ENCODE data around the gene MAP3K12. TPM values are rescaled to one million over a fixed set of nuclear protein-coding genes. Genes with fewer than 3 reads are reported as not detected.

The MAP3K12 gene
- total and polyA plus RNA-seq, 2 of the 13 experiments (the other 11 are each of a cell fraction or from before 2014, with no cell fraction given): 0.20 to 1.1 TPM

- TF ChIP-seq FOXA1 (IDR thresholded peaks at IDR 0.05) (no peak), FOXA1 (CRISPR knock-in tag; IDR thresholded peaks at IDR 0.05) (peak; percentile 47; the same call in 1 of the 2 replicates), ZNF562 (CRISPR knock-in tag; IDR thresholded peaks at IDR 0.05; ENCODE audit: borderline replicate concordance) (no peak), JUND (CRISPR knock-in tag; IDR thresholded peaks at IDR 0.05) (no peak), KLF15 (CRISPR knock-in tag; IDR thresholded peaks at IDR 0.05; ENCODE audit: borderline replicate concordance) (no peak), SIX1 (CRISPR knock-in tag; IDR thresholded peaks at IDR 0.05; ENCODE audit: borderline replicate concordance) (no peak), SRSF1 (optimal IDR thresholded peaks at IDR 0.05; ENCODE audit: low read depth, low read length) (no peak), DDIT3 (CRISPR knock-in tag; IDR thresholded peaks at IDR 0.05) (no peak), DMTF1 (CRISPR knock-in tag; IDR thresholded peaks at IDR 0.05) (no peak), FOXC1 (CRISPR knock-in tag; IDR thresholded peaks at IDR 0.05; ENCODE audit: borderline replicate concordance) (no peak), FOXO4 (CRISPR knock-in tag; conservative IDR thresholded peaks at IDR 0.05) (no peak), ZNF431 (CRISPR knock-in tag; IDR thresholded peaks at IDR 0.05; ENCODE audit: borderline replicate concordance, low read depth) (no peak), ISL2 (CRISPR knock-in tag; IDR thresholded peaks at IDR 0.05) (peak; percentile 70; the same call in 1 of the 2 replicates), ZNF652 (CRISPR knock-in tag; IDR thresholded peaks at IDR 0.05; ENCODE audit: borderline replicate concordance, low read depth) (peak; percentile 42; the same call in 1 of the 2 replicates), ZNF777 (CRISPR knock-in tag; IDR thresholded peaks at IDR 0.05) (no peak), ZNF792 (CRISPR knock-in tag; IDR thresholded peaks at IDR 0.05) (peak; percentile 83), ZNF724P (CRISPR knock-in tag; IDR thresholded peaks at IDR 0.05; ENCODE audit: borderline replicate concordance) (no peak), MAF1 (CRISPR knock-in tag; IDR thresholded peaks at IDR 0.05; ENCODE audit: borderline replicate concordance) (peak; percentile 74; the same call in 1 of the 2 replicates), KAT2B (IDR thresholded peaks at IDR 0.05; ENCODE audit: borderline replicate concordance, low read depth, low read length) (no peak), ZNF597 (CRISPR knock-in tag; IDR thresholded peaks at IDR 0.05) (no peak), THYN1 (CRISPR knock-in tag; IDR thresholded peaks at IDR 0.05; ENCODE audit: borderline replicate concordance, low read depth) (no peak; the same call in 1 of the 2 replicates), NCOA1 (CRISPR knock-in tag; IDR thresholded peaks at IDR 0.05) (no peak), IKZF5 (CRISPR knock-in tag; IDR thresholded peaks at IDR 0.05) (peak; percentile 81)
Observed at GRCh38 chr12:53451661-53452158, 47.5 kb downstream of the MAP3K12 start, which contains the start of gene PCBP2 (continued).

Measured in HepG2 (cell line).